Measurements from ENCODE around the gene PLLP.

Gene PLLP

GRCh38 chr16:57299719-57300386, 15.4 kb upstream of the PLLP start:
- no peak overlapping the region for H3K27ac Mint-ChIP-seq
- TF ChIP-seq, protein P1, sequence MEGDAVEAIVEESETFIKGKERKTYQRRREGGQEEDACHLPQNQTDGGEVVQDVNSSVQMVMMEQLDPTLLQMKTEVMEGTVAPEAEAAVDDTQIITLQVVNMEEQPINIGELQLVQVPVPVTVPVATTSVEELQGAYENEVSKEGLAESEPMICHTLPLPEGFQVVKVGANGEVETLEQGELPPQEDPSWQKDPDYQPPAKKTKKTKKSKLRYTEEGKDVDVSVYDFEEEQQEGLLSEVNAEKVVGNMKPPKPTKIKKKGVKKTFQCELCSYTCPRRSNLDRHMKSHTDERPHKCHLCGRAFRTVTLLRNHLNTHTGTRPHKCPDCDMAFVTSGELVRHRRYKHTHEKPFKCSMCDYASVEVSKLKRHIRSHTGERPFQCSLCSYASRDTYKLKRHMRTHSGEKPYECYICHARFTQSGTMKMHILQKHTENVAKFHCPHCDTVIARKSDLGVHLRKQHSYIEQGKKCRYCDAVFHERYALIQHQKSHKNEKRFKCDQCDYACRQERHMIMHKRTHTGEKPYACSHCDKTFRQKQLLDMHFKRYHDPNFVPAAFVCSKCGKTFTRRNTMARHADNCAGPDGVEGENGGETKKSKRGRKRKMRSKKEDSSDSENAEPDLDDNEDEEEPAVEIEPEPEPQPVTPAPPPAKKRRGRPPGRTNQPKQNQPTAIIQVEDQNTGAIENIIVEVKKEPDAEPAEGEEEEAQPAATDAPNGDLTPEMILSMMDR (IDR thresholded peaks at IDR 0.05; ENCODE audit: unreplicated experiment in 3 of 3) = peak in 1 of 3 experiments; percentile 30

DNA sequence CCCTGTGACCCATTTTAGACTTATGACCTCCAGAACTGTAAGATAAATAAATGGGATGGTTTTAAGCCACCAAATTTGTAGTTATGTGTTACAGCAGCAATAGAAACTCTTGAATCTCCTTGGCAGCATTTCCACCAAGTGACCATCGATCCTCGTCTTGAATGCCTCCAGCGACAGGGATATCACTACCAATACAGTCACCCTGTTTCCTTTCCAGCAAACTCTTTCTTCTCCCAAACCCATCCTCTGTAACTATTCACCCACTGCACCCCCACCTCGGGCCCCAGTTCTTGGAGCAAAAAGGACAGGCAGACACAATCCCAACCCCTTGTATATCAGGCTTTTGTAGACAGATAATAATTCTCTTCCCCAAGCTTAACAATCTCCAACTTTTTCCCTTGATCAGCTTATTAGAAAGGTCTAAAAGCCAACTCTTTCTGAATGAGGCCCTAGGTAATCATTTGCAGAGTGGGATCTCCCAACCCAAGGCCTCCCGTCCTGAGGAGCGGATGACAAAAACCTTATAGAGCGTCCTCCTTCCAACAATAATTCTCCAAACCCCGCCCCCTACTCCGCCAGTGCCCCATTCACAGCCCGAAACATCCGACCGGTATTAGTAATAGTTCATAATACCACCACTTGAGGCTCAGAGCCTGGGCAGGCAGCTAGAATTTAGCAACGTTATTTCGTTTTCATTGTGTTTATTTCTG, 14.7 kb upstream of the PLLP start:
- TF ChIP-seq, protein P1 (IDR thresholded peaks at IDR 0.05; ENCODE audit: unreplicated experiment in 3 of 3) = peak in 2 of 3 experiments; percentile 39 to 42
- no peak overlapping the region for H3K27ac Mint-ChIP-seq
- peaks cover 4% of the 10 kb centered on the region for H3K27me3 Mint-ChIP-seq (ENCODE audit: low read depth)
- H3K9me3 Mint-ChIP-seq = no peaks in the 10 kb centered on the region
- H3K36me3 Mint-ChIP-seq (ENCODE audit: low read depth) = no peaks in the 10 kb centered on the region
- no peaks in the 10 kb centered on the region for H3K4me1 Mint-ChIP-seq
- H3K4me3 Mint-ChIP-seq = no peak overlapping the region

More at GRCh38 chr16:57299719-57300386, 15.4 kb upstream of the PLLP start:
- Mint-ChIP-seq H3K4me1 (no peaks in the 10 kb centered on the region), H3K4me3 (no peak overlapping the region), H3K9me3 (no peaks in the 10 kb centered on the region), H3K27me3 (ENCODE audit: low read depth) (peaks cover 4% of the 10 kb centered on the region), H3K36me3 (ENCODE audit: low read depth) (no peaks in the 10 kb centered on the region)

GRCh38 chr16:57297856-57298255, 13.4 kb upstream of the PLLP start:
- TF ChIP-seq, protein P1 (IDR thresholded peaks at IDR 0.05; ENCODE audit: unreplicated experiment in 3 of 3) = no peak
- Mint-ChIP-seq H3K27ac (peak overlapping the region; percentile 22 to 65 (median 42)), H3K36me3 (ENCODE audit: low read depth) (no peaks in the 10 kb centered on the region), H3K4me3 (peak overlapping the region; percentile 44 to 65 (median 59)), H3K9me3 (no peaks in the 10 kb centered on the region), H3K4me1 (no peaks in the 10 kb centered on the region), H3K27me3 (ENCODE audit: low read depth) (peaks cover 4% of the 10 kb centered on the region)

GRCh38 chr16:57289391-57290257, 5.2 kb upstream of the PLLP start:
- Mint-ChIP-seq H3K4me3 (no peak overlapping the region), H3K27ac (peak overlapping the region in 1 of 3 experiments; percentile 19), H3K4me1 (no peaks in the 10 kb centered on the region), H3K27me3 (ENCODE audit: low read depth) (peaks cover 28% of the 10 kb centered on the region), H3K36me3 (ENCODE audit: low read depth) (no peaks in the 10 kb centered on the region), H3K9me3 (no peaks in the 10 kb centered on the region)
- TF ChIP-seq, protein P1 (IDR thresholded peaks at IDR 0.05; ENCODE audit: unreplicated experiment in 3 of 3) = no peak

- Mint-ChIP-seq H3K4me1 (no peaks in the 10 kb centered on the region), H3K36me3 (ENCODE audit: low read depth) (no peaks in the 10 kb centered on the region), H3K4me3 (peak overlapping the region; percentile 43 to 69 (median 66)), H3K9me3 (no peaks in the 10 kb centered on the region), H3K27ac (no peak overlapping the region), H3K27me3 (ENCODE audit: low read depth) (peaks cover 66% of the 10 kb centered on the region)
- TF ChIP-seq, protein P1 (IDR thresholded peaks at IDR 0.05; ENCODE audit: unreplicated experiment in 3 of 3) = no peak
Observed at GRCh38 chr16:57285379-57285778, 907 bp upstream of the PLLP start.

Data from nephron (organoid).